Heart left ventricle (tissue), 13 donors: ENCODE results near the gene PTPRD.

Experiments used
- POLR2A ChIP-seq, 2 donors: fragments of 450-650 bp; IDR thresholded peaks; one replicate each; pipeline ENCODE4 v1.6.1; 2017; ENCODE audit warnings: antibody characterized with exemption in 2 of 2, mild to moderate bottlenecking in 2 of 2, moderate library complexity in 2 of 2
- TF ChIP-seq, protein P1 (sequence below), 12 donors: fragments of 200-600 bp; sonication (generic) in 4 of 12; IDR thresholded peaks; one replicate each; pipeline versions ENCODE4 v1.5.0 to v1.8.0; 2018 to 2022; ENCODE audit warnings: antibody characterized with exemption in 12 of 12, mild to moderate bottlenecking in 5 of 12
- donor health status: ischemic (EF 13 %, LVEDD 7.1; RV severe dilation, severe dysfunction).
- donor health status: DM: no; HTN: yes; CAD: no.
- donor health status: DM: no; HTN: no; CAD: no.
- donor health status: ischemic (EF 25% LVEDD 6.9; RV normal size, moderate dysfunction).
- donor health status: ischemic (EF 25% LVEDD 5.7; RV mildly dilated, moderate dysfunction).
- donor health status: ischemic (EF 35%, LVEDD 5.7; RV mildly dilated, moderate dysfunction).
- donor health status: nonischemic (EF 11% LVEDD 7.7; RV severe dilation, severe dysfunction).
- donor health status: DM: yes; HTN: yes; CAD: no.
- donor health status: PGD.
- donor health status: ischemic (EF 29% LVEDD 5.4; RV normal size, mild dysfunction).
- donor health status: nonischemic (EF 23%, LVEDD 6.1; RV moderate dilation, normal function).

DNA sequence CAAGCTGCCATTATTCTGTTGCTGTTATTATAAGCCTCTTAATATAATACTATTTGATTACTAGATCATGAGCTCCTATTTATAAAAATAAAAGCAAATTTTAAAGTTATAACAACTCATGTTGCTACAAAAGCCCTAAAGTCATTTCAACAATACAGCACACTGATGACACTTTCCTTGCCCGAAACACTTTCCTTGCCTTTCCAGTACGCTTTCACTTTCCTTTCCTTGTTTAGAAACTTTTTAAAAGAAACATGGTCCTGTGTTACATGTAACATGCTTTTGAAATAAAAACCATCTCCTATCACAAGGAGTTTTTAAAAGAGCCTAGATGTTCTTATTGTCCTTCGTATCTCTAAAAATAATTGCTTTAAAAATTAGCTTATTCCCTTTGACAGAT is 688.4 kb downstream of the PTPRD start:
- TF ChIP-seq, protein P1, sequence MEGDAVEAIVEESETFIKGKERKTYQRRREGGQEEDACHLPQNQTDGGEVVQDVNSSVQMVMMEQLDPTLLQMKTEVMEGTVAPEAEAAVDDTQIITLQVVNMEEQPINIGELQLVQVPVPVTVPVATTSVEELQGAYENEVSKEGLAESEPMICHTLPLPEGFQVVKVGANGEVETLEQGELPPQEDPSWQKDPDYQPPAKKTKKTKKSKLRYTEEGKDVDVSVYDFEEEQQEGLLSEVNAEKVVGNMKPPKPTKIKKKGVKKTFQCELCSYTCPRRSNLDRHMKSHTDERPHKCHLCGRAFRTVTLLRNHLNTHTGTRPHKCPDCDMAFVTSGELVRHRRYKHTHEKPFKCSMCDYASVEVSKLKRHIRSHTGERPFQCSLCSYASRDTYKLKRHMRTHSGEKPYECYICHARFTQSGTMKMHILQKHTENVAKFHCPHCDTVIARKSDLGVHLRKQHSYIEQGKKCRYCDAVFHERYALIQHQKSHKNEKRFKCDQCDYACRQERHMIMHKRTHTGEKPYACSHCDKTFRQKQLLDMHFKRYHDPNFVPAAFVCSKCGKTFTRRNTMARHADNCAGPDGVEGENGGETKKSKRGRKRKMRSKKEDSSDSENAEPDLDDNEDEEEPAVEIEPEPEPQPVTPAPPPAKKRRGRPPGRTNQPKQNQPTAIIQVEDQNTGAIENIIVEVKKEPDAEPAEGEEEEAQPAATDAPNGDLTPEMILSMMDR (IDR thresholded peaks at IDR 0.05): no peak
- TF ChIP-seq POLR2A (IDR thresholded peaks at IDR 0.05): no peak
